ENCODE data around the gene WNT2B. TPM values are rescaled to one million over a fixed set of nuclear protein-coding genes. Genes with fewer than 3 reads are reported as not detected.

WNT2B gene
- total and polyA plus RNA-seq, 12 donors, result 0.46 to 3.3 (median 2.2) TPM

DNA sequence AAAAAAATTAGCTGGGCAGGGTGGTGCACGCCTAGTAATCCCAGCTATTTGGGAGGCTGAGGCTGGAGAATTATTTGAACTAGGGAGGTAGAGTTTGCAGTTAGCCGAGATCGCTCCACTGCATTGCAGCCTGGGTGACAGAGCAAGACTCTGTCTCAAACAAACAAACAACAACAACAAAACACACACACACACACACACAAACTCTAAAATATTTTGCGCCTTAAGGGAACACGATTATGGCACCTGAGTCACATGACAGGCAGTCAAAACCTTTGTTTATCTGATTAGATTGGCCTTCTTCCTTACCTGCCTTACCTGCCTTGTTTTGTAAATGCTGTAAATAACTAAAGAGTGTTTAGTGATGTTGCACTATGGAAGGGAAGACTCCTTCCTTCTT is 20.6 kb upstream of the WNT2B start:
- Histone ChIP-seq H3K27me3 (no peaks in the 10 kb centered on the region), H3K36me3 (no peaks in the 10 kb centered on the region), H3K4me3 (no peak overlapping the region), H3K4me1 (no peaks in the 10 kb centered on the region), H3K9me3 (no peaks in the 10 kb centered on the region), H3K27ac (no peak overlapping the region)
- WGBS, 2 donors, result 90 to 94% methylated on average over 5 of the region's 5 CpGs
- TF ChIP-seq, protein P1, sequence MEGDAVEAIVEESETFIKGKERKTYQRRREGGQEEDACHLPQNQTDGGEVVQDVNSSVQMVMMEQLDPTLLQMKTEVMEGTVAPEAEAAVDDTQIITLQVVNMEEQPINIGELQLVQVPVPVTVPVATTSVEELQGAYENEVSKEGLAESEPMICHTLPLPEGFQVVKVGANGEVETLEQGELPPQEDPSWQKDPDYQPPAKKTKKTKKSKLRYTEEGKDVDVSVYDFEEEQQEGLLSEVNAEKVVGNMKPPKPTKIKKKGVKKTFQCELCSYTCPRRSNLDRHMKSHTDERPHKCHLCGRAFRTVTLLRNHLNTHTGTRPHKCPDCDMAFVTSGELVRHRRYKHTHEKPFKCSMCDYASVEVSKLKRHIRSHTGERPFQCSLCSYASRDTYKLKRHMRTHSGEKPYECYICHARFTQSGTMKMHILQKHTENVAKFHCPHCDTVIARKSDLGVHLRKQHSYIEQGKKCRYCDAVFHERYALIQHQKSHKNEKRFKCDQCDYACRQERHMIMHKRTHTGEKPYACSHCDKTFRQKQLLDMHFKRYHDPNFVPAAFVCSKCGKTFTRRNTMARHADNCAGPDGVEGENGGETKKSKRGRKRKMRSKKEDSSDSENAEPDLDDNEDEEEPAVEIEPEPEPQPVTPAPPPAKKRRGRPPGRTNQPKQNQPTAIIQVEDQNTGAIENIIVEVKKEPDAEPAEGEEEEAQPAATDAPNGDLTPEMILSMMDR (IDR thresholded peaks at IDR 0.05), result no peak
- DNase-seq (no peak), ATAC-seq (no peak)
- intact Hi-C loops (cut with DNase I), result no loop called here

DNA sequence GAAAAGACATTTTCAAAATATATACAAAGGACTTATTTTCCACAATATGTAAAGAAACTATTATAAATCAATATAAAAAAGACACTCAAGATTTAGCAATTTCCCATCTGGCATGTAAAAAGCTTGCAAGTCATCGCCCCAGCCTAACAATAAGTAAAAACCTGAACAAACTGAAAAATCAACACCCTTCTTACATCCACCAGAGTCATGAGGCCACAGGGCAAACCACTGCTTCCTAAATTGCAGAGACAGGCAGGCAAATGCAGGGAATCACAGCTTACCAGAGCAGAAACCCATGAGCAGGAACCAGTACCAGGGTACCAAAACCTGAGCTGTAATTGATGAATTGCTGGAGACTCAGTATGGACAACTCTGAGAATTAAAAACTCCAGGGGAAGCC is 16.7 kb upstream of the WNT2B start:
- Histone ChIP-seq H3K27ac (no peak overlapping the region), H3K4me3 (no peak overlapping the region), H3K36me3 (no peaks in the 10 kb centered on the region), H3K27me3 (no peaks in the 10 kb centered on the region), H3K9me3 (no peaks in the 10 kb centered on the region), H3K4me1 (no peaks in the 10 kb centered on the region)
- intact Hi-C loops (cut with DNase I), result no loop called here
- WGBS, 2 donors, result 92 to 100% methylated on average over 1 of the region's 1 CpG
- no peak for DNase-seq
- TF ChIP-seq, protein P1 (IDR thresholded peaks at IDR 0.05), result no peak
- no peak for ATAC-seq

DNA sequence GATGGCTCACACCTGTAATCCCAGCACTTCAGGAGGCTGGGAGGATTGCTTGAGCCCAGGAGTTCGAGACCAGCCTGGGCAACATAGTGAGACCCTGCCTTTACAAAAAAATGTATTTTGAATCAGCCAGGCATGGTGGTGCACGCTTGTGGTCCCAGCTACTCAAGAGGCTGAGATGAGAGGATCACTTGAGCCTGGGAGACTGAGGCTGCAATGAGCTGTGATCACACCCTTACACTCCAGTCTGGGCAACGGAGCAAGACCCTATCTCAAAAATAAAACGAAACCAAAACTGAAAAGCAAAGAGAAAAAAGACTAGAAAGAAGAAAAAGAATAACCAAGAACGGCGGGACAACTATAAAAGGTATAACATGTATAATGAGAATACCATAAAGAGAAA is 15.4 kb upstream of the WNT2B start:
- H3K36me3 ChIP-seq, result no peaks in the 10 kb centered on the region
- H3K4me1 ChIP-seq, result no peaks in the 10 kb centered on the region
- DNase-seq (no peak), ATAC-seq (no peak)
- intact Hi-C loops (cut with DNase I), result no loop called here
- H3K27ac ChIP-seq, result no peak overlapping the region
- WGBS, 2 donors, result 84 to 96% methylated on average over 6 of the region's 6 CpGs
- TF ChIP-seq, protein P1 (IDR thresholded peaks at IDR 0.05), result no peak
- H3K27me3 ChIP-seq, result no peaks in the 10 kb centered on the region
- H3K9me3 ChIP-seq, result no peaks in the 10 kb centered on the region
- no peak overlapping the region for H3K4me3 ChIP-seq

DNA sequence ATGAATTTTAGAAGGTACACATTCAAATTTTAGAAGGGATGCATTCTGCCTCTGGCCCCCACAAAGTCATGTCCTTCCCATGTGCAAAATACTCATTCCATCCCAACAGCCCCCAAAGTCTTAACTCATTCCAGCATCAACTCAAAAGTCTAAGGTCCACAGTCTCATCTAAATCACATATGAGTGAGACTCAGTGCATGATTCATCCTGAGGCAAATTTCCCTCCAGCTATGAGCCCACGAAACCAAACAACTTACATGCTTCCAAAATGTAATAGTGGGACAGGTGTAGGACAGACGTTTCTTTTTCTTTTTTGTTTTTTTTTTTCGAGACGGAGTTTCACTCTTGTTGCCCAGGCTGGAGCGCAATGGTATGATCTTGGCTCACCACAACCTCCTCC is 12.5 kb upstream of the WNT2B start:
- no peak overlapping the region for H3K27ac ChIP-seq
- ATAC-seq (no peak), DNase-seq (no peak)
- H3K4me3 ChIP-seq, result no peak overlapping the region
- H3K9me3 ChIP-seq, result no peaks in the 10 kb centered on the region
- H3K27me3 ChIP-seq, result peaks cover 0 to 21% (median 0%) of the 10 kb centered on the region in 7 donors
- WGBS, 2 donors, result 86 to 95% methylated on average over 5 of the region's 5 CpGs
- intact Hi-C loops (cut with DNase I), result no loop called here
- no peaks in the 10 kb centered on the region for H3K36me3 ChIP-seq
- peaks cover 0 to 3% (median 0%) of the 10 kb centered on the region in 9 donors for H3K4me1 ChIP-seq
- TF ChIP-seq, protein P1 (IDR thresholded peaks at IDR 0.05), result no peak
